Keratinocyte (primary cell): ENCODE measurements around the gene WLS. TPM values are rescaled to one million over a fixed set of nuclear protein-coding genes. Genes with fewer than 3 reads are reported as not detected.

Experiments
- DNase-seq: peaks from one replicate; pipeline ENCODE4 v3.0.0-alpha.2; 2011; ENCODE audit warnings: low read depth, missing footprints, low spot score
- FAIRE-seq: peaks from 2 replicates; lab custom pipeline; 2011; peaks lifted over from hg19 to GRCh38; lab: Jason Lieb, UNC
- H2AFZ ChIP-seq: 2 replicates; pipeline ENCODE4 v1.6.0; 2012; ENCODE audit warnings: low read length, control low read depth, inconsistent platforms; ENCODE audit not compliant: control insufficient read depth
- H3K27ac ChIP-seq: 2 replicates; pipeline ENCODE4 v1.5.1; 2011; ENCODE audit warnings: low read length; ENCODE audit not compliant: control insufficient read depth, insufficient read depth
- H3K27me3 ChIP-seq: 3 replicates; pipeline ENCODE4 v1.6.0; 2011; ENCODE audit warnings: low read length; ENCODE audit not compliant: control insufficient read depth, insufficient read depth; ENCODE audit errors: extremely low read depth
- H3K36me3 ChIP-seq, 2 experiments: 2 replicates in 1 of 2; 3 replicates in 1 of 2; pipeline ENCODE4 v1.5.1; 2011; ENCODE audit warnings: low read length in 2 of 2, mild to moderate bottlenecking in 1 of 2; ENCODE audit not compliant: control insufficient read depth in 2 of 2, insufficient read depth in 2 of 2; ENCODE audit errors: extremely low read depth in 1 of 2
- H3K4me1 ChIP-seq: 3 replicates; pipeline ENCODE4 v1.5.1; 2011; ENCODE audit warnings: low read length; ENCODE audit not compliant: control insufficient read depth, insufficient read depth; ENCODE audit errors: extremely low read depth
- H3K4me2 ChIP-seq: 3 replicates; pipeline ENCODE4 v1.6.0; 2011; ENCODE audit warnings: low read depth, low read length; ENCODE audit not compliant: control insufficient read depth, insufficient read depth; ENCODE audit errors: extremely low read depth
- H3K4me3 ChIP-seq, 3 experiments: fragments of 200-600 bp in 1 of 3; sonication (generic) in 1 of 3; 2 replicates in 2 of 3; 3 replicates in 1 of 3; pipeline ENCODE4 v1.5.1; 2011 to 2016; ENCODE audit warnings: low read length in 3 of 3, mild to moderate bottlenecking in 3 of 3, control low read depth in 2 of 3, inconsistent platforms in 1 of 3, low read depth in 1 of 3, mixed read lengths in 1 of 3, mixed run types in 1 of 3, moderate library complexity in 1 of 3; ENCODE audit not compliant: control insufficient read depth in 2 of 3, insufficient read depth in 2 of 3; ENCODE audit errors: extremely low read depth in 1 of 3
- H3K79me2 ChIP-seq: 2 replicates; pipeline ENCODE4 v1.6.0; 2012; ENCODE audit warnings: low read length; ENCODE audit not compliant: control insufficient read depth, insufficient read depth
- H3K9ac ChIP-seq: 3 replicates; pipeline ENCODE4 v1.6.0; 2011; ENCODE audit warnings: low read length; ENCODE audit not compliant: control insufficient read depth, insufficient read depth; ENCODE audit errors: extremely low read depth
- H3K9me1 ChIP-seq: 3 replicates; pipeline ENCODE4 v1.6.0; 2011; ENCODE audit warnings: low read length; ENCODE audit not compliant: control insufficient read depth, insufficient read depth; ENCODE audit errors: extremely low read depth
- H3K9me3 ChIP-seq: 2 replicates; pipeline ENCODE4 v1.5.1; 2012; ENCODE audit warnings: low read depth, low read length; ENCODE audit not compliant: control insufficient read depth
- H4K20me1 ChIP-seq: 3 replicates; pipeline ENCODE4 v1.6.0; 2011; ENCODE audit warnings: low read length; ENCODE audit not compliant: control insufficient read depth, insufficient read depth; ENCODE audit errors: extremely low read depth
- EZH2 ChIP-seq: IDR thresholded peaks from one replicate; pipeline ENCODE4 v1.6.1; 2012; ENCODE audit warnings: inconsistent platforms, mild to moderate bottlenecking, low read length, moderate library complexity
- dilution Hi-C: fragments of 300-500 bp; cut with MboI; formaldehyde crosslinking; loops from one replicate; pipeline ENCODE4 v1.7.0; 2020; ENCODE audit warnings: low sequenced_read_pairs; ENCODE audit not compliant: extremely low pct_ligation_motif_present
- polyA plus RNA-seq, 5 experiments: library from polyadenylated mRNA; depleted of rRNA in 3 of 5; stranded (reverse) in 3 of 5; stranded (forward) in 1 of 5; unstranded in 1 of 5; fragments of >200 nt; gene quantifications; 1 replicate in 1 of 5; 2 replicates in 3 of 5; 3 replicates in 1 of 5; pipeline versions ENCODE4 v1.2.1 to v1.2.3, GENCODE V29; 2011 to 2012; ENCODE audit warnings: missing spikeins in 2 of 5, low read depth in 1 of 5, low replicate concordance in 1 of 5
- TF ChIP-seq, protein P1 (sequence below), 3 experiments: IDR thresholded peaks in 1 of 3; conservative IDR thresholded peaks in 1 of 3; optimal IDR thresholded peaks in 1 of 3; 2 replicates in 2 of 3; 3 replicates in 1 of 3; pipeline versions ENCODE3 to v1.5.1; 2011; ENCODE audit warnings: low read length in 3 of 3, mild to moderate bottlenecking in 3 of 3, moderate library complexity in 2 of 3, control low read depth in 1 of 3, inconsistent platforms in 1 of 3; ENCODE audit not compliant: insufficient read depth in 2 of 3; ENCODE audit errors: extremely low read depth in 1 of 3

Gene WLS
- polyA plus RNA-seq, 1 donor (not counting 4 experiments of a cell fraction or from before 2014, with no cell fraction given): 92.4 TPM

DNA sequence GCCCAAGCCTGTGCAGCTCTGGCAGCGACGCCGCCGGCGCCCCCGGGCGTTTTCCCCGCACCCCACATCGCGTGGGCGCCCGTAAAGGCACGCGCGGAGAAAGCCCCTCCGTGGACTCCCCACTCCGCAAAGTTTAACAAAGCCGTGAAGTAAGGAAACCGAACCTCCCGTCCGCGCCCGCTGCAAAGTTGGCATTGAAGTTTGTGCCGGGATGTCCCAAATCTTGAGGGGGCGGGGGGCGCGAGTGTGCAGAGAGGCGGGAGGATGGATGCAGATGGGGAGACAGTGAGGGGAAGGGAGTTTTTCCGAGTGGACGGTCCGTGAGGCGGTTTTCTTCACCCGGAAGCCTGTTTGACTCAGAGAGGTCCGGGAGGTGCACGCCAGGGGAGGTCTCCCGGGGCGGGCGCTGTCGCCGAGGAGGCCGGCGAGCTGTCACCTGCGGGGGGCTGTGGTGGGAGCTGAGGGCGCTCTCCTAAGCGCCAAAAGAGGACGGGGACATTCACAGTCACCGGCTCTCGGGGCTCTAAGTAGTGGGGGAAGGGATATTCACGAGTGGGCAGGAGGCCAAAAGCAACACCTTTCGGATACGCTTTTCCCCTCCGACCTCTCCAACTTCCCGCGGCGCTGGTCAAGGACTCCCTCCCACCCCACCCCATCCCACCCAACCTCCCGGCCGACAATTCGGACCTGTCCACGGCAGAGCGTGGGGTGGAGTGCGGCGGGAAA is 1.3 kb downstream of the WLS start:
- H3K9ac ChIP-seq: peak overlapping the region; percentile 87
- H2AFZ ChIP-seq: peak overlapping the region; percentile 54
- no peaks in the 10 kb centered on the region for H3K9me1 ChIP-seq
- H4K20me1 ChIP-seq: no peaks in the 10 kb centered on the region
- H3K27me3 ChIP-seq: no peaks in the 10 kb centered on the region
- H3K9me3 ChIP-seq: no peaks in the 10 kb centered on the region
- peaks cover 38% of the 10 kb centered on the region for H3K79me2 ChIP-seq
- DNase-seq: no peak
- peak overlapping the region; percentile 52 to 94 (median 86) for H3K4me3 ChIP-seq
- TF ChIP-seq, protein P1, sequence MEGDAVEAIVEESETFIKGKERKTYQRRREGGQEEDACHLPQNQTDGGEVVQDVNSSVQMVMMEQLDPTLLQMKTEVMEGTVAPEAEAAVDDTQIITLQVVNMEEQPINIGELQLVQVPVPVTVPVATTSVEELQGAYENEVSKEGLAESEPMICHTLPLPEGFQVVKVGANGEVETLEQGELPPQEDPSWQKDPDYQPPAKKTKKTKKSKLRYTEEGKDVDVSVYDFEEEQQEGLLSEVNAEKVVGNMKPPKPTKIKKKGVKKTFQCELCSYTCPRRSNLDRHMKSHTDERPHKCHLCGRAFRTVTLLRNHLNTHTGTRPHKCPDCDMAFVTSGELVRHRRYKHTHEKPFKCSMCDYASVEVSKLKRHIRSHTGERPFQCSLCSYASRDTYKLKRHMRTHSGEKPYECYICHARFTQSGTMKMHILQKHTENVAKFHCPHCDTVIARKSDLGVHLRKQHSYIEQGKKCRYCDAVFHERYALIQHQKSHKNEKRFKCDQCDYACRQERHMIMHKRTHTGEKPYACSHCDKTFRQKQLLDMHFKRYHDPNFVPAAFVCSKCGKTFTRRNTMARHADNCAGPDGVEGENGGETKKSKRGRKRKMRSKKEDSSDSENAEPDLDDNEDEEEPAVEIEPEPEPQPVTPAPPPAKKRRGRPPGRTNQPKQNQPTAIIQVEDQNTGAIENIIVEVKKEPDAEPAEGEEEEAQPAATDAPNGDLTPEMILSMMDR (optimal IDR thresholded peaks at IDR 0.05 in 1 of 3, IDR thresholded peaks at IDR 0.05 in 1 of 3, conservative IDR thresholded peaks at IDR 0.05 in 1 of 3; ENCODE audit: extremely low read depth in 1 of 3, insufficient read depth in 2 of 3, low read length in 3 of 3): no peak
- no peak for TF ChIP-seq EZH2
- peak overlapping the region; percentile 56 for H3K27ac ChIP-seq
- no peak for FAIRE-seq
- H3K4me2 ChIP-seq: peak overlapping the region; percentile 95
- H3K4me1 ChIP-seq: peaks cover 40% of the 10 kb centered on the region
- dilution Hi-C loops: no loop called here
- H3K36me3 ChIP-seq: no peaks in the 10 kb centered on the region

- Histone ChIP-seq H3K36me3 (no peaks in the 10 kb centered on the region), H4K20me1 (no peaks in the 10 kb centered on the region), H3K9me3 (no peaks in the 10 kb centered on the region), H3K9me1 (no peaks in the 10 kb centered on the region), H3K4me3 (peak overlapping the region; percentile 52 to 94 (median 86)), H3K4me2 (peak overlapping the region; percentile 95), H3K27me3 (no peaks in the 10 kb centered on the region), H3K79me2 (peaks cover 39% of the 10 kb centered on the region), H2AFZ (no peak overlapping the region), H3K9ac (peak overlapping the region; percentile 87), H3K27ac (peak overlapping the region; percentile 56), H3K4me1 (peaks cover 46% of the 10 kb centered on the region)
- TF ChIP-seq EZH2: no peak
- TF ChIP-seq, protein P1 (optimal IDR thresholded peaks at IDR 0.05 in 1 of 3, IDR thresholded peaks at IDR 0.05 in 1 of 3, conservative IDR thresholded peaks at IDR 0.05 in 1 of 3; ENCODE audit: extremely low read depth in 1 of 3, insufficient read depth in 2 of 3, low read length in 3 of 3): no peak
- FAIRE-seq (no peak), DNase-seq (no peak)
- dilution Hi-C loops: no loop called here
Measured at GRCh38 chr1:68230484-68230802, 1.9 kb downstream of the WLS start.
